Stimulated activated CD8-positive, alpha-beta memory T cell treated with anti-CD3 and anti-CD28 coated beads, Interleukin-2, amount 100 ng/mL, for 48 hours (primary cell): Measurements from ENCODE around the gene CFAP73.
"Not testable (repeated sequence)": the region's sequence is repeated elsewhere in the genome, so short reads cannot be mapped to it uniquely, and the experiment has no call there.

Source experiments
- DNase-seq, 2 donors: peaks; one replicate each; pipeline ENCODE4 v3.0.0-alpha.2; 2020; ENCODE audit warnings: low read depth in 2 of 2

The CFAP73 gene

DNA sequence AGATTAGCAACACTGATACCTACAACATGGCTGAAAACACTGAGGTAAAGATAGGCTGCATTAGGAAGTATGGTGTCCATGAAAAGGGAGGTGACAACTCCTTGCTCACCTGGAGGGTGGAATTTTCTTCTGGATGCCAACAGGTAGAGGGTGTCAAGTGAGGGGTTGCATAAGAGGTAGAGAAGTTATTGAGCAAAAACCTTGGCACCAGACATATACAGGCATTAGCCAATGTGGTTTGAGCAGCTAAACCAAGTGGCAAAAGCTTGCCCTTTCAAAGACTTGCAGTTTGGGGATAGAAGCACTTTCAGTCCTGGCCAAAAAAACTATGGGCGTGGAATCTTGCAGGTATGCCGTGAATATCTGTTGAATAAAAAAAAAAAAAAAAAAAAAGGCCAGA lies 39.8 kb downstream of the CFAP73 start:
- no peak for DNase-seq

- DNase-seq: no peak
Measured at GRCh38 chr12:113190761-113191160, 41.2 kb downstream of the CFAP73 start.

- no peak for DNase-seq
Measured at GRCh38 chr12:113191227-113191626, 41.7 kb downstream of the CFAP73 start.

DNA sequence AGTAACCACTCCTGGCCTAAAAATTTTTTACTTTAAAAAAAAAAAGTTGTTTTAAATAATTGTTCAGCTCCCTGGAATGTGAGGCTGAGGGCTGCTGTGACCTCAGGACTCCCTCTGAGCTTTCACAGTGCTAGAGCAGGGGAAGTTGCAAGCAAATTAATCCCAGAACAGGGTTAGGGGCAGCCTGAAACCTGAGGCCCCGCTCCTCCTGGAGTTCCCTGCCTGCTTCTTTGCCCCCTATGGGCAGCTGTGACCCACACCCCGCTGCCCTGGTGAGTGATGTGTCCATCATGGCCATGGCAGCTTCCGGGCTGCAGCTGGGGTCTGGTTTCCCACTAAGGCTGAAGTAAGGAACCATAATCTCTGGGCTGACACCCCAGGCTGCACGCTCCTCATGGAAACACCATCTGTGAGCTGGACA lies 45.5 kb downstream of the CFAP73 start:
- DNase-seq: no peak

DNA sequence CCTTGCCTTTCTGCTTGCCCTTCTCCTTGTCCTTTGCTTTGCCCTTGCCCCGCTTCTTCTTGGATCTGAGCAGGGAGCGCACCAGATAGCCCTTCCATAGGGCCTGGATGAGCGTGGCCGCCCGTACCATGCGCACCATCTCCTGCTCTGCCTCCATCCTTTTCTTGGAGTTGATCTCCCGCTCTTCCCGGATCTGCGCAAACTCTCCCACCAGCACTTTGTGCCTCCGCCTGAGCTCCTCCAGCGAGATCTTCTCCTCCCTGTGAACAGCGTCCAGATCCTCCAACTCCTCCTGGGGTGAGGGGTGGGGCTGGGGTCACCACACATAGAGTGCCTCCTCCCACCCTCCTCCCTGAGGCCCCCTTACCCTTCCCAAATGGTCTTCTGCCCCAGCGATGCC lies 46.1 kb downstream of the CFAP73 start:
- DNase-seq: no peak

DNA sequence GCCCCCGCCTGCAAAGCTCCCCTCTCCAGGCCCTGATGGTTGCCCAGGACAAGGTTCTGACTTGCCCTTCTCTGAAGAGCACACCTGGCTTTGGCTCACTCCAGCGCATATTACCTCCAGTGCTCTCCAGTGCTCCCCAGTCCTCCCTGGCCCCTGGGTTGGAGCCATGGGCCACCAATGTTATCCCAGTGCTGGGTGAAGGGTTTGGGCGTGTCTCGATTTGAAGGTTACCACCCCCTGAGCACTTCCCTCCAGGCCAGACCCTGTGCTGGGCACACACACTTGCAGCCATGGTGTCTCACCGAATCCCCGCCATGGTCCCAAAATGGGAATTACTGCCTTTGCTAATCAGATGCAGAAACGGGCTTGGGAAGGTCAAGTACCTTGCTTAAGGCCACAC lies 47.1 kb downstream of the CFAP73 start:
- no peak for DNase-seq

DNA sequence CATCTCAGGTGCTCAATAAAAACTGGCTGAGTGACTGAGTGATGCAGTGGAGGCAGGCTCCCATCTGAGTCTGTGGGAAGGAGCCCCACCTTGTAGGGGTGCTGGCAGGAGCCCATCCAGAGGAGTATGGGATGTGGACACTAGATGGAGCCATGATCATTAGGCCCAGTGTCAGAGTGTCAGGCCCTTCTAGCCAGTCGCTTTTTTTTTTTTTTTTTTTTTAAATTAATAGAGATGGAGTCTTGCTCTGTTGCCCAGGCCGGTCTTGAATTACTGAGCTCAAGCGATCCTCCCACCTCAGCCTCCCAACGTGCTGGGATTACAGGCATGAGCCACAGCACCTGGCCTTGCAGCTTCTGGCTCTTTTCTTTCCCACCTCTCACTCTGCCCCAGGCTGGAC lies 47.5 kb downstream of the CFAP73 start:
- peak in 1 of 2 donors; percentile 26 for DNase-seq

DNA sequence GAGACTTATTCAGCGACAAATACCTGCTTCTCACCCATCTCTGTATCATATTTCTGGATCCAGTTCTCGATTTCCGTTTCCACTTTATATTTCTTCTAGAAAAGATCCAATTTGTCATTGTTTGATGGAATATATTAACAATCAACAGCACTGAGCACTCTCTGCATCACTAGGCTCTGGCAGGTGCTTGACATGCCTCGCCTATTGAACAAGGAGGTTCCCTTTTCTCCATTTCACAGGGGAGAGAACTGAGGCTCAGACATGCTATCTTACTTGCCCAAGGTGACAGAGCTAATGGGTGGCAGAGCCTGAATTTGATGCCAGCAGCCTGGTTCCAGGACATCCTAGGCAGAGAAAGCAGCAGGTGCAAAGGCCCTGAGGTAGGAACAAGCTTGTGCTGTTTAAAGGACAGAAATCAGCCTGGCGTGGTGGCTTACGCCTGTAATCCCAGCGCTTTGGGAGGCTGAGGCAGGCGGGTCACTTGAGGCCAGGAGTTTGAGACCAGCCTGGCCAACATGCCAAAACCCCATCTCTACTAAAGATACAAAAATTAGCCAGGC lies 48.1 kb downstream of the CFAP73 start:
- DNase-seq: no peak

DNA sequence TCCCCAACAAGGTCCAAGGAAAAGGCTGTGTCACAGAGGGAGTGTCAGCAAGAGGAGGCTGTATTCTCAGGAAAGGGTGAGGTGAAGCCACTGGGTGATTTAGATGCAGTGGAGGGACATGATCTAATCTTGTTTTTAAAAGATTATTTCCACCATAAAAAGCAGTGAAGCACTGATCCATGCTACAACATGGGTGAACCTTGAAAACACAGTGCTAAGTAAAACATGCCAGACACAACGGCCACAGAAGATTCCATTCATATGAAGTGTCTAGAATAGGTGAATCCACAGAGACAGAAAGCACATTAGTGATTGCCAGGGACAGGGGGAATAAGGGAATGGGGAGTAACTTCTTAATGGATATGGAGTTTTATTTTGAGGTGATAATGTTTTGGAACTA lies 48.8 kb downstream of the CFAP73 start:
- no peak for DNase-seq

DNA sequence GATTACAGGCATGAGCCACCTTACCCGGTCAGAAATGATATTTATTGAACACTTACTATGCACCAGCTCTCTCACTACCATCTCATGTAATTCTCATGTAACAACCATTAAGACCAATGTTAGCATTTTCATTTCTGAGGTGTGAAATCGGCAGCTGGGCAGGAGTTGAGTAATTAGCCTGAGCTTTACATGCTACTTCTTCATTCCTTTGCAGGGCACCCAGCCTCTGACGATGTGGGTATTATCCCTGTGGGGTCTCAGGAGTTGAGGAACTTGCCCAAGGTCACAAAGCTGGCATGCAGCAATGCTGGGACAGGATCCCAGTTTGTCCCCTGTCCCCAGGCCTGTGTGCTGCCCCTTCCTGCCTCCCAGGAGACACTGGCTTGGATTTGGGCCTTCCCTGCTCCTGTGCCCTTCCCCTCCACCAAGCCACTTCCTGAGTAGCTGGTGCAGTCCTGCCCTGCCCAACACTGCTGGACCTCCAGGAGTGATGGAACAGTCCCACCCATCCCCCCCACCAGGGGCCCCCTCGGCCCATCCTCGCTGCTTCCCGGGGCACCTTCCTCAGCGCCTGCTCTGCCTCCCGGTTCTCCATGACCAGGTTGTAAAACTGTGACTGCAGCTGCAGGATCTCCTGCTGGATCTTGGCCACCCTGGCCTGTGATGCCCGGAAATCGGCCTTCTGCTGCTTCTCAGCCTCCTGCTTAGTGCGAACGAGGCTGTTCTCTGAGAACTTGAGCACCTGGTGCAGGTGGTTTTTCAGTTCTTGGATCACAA lies 50.7 kb downstream of the CFAP73 start:
- no peak for DNase-seq

GRCh38 chr12:113201187-113202177 lies 52.0 kb downstream of the CFAP73 start:
- no peak for DNase-seq

GRCh38 chr12:113202300-113203075 lies 53.0 kb downstream of the CFAP73 start:
- no peak for DNase-seq

DNA sequence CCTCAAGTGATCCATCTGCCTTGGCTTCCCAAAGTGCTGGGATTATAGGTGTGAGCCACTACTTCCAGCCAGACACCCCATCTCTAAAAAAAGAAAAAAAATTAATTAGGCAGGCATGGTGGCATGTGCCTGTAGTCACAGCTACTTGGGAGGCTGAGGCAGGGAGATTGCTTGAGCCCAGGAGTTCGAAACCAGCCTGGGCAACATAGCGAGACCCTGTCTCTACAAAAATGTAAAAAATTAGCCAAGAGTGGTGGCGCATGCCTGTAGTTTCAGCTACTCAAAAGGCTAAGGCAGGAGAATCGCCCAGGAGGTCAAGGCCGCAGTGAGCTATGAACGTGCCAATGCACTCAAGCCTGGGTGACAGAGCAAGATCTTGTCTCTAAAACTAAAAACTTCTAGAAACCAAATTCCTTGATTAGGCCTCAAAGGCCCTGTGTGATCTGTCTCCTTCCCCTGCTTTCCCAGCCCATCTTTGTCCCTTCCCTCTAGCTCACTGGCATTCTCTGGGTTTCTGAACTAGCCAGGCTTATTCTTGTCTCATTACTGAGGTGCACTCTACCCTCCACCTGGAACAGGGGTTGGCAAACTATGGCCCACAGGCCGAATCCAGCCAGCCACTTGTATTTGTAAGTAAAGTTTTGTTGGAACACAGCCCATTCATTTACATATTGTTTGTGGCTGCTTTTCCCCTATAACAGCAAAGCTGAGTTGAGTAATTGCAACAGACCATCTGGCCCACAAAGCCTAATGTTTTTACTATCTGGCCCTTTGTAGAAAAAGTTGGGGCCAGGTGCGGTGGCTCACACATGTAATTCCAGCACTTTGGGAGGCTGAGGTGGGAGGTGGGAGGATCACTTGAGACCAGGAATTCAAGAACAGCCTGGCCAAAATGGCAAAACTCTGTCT lies 54.6 kb downstream of the CFAP73 start:
- DNase-seq: no peak

DNA sequence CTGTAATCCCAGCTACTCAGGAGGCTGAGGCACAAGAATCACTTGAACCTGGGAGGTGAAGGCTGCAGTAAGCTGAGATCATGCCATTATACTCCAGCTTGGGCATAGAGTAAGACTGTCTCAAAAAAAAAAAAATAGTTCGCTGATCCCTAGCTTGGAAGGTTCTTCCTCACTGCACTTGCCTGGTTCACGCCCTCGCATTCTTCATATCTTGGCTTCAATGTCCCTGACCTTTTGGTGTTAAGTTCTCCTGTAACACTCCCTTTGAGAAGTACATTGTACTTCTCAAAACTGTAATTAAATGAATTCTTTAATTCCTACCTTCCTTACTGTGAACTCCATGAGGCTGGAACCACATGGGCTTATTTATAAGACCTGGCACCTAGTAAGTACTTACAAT lies 55.3 kb downstream of the CFAP73 start:
- DNase-seq: no peak

GRCh38 chr12:113206802-113207201 lies 57.3 kb downstream of the CFAP73 start:
- not testable (repeated sequence) for DNase-seq

DNA sequence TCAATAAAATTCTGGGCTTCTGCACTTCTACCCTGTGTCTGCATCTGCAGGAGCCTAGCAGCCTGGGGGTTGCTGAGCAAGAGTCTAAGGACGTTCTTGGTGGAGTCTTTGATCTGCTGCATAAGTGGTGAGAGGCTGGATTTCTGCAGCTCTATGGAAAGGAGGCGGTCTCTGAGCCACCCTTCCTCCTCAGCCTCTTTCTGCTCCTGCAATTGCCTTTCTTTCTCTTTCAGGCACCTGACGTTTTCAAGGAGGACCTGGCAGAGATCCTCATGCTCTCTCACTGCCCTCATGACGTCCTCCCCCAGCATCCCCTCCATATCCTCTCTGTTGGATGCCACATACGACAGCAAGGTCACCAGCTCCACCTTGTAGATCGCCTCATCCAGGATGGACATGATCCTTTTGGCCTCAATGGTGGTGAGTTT lies 58.1 kb downstream of the CFAP73 start:
- DNase-seq: no peak

GRCh38 chr12:113208041-113208934 lies 58.8 kb downstream of the CFAP73 start:
- DNase-seq: peak; percentile 34 to 49
